Colon (tissue), 2 donors: ENCODE measurements around the gene SP110.

Experiments used
- FAIRE-seq: peaks from 2 replicates; lab custom pipeline; 2012; peaks lifted over from hg19 to GRCh38; lab: Jason Lieb, UNC
- donor health status: control.
- donor health status: control.

The SP110 gene

GRCh38 chr2:230170532-230170931 is 49.3 kb downstream of the SP110 start:
- FAIRE-seq = peak; percentile 89

GRCh38 chr2:230166557-230167170 is 53.1 kb downstream of the SP110 start:
- FAIRE-seq = no peak

- no peak for FAIRE-seq
Observed at GRCh38 chr2:230164139-230164538, 55.6 kb downstream of the SP110 start.

GRCh38 chr2:230162981-230163380 is 56.8 kb downstream of the SP110 start:
- no peak for FAIRE-seq

GRCh38 chr2:230161184-230161583 is 58.6 kb downstream of the SP110 start:
- no peak for FAIRE-seq

- no peak for FAIRE-seq
Observed at GRCh38 chr2:230160112-230160660, 59.6 kb downstream of the SP110 start.

- FAIRE-seq = no peak
Observed at GRCh38 chr2:230158468-230158867, 61.3 kb downstream of the SP110 start.

GRCh38 chr2:230156782-230157699 is 62.7 kb downstream of the SP110 start:
- no peak for FAIRE-seq

- no peak for FAIRE-seq
Observed at GRCh38 chr2:230155359-230155758, 64.4 kb downstream of the SP110 start.

- no peak for FAIRE-seq
Observed at GRCh38 chr2:230153390-230153976, 66.3 kb downstream of the SP110 start.

GRCh38 chr2:230152334-230152733 is 67.5 kb downstream of the SP110 start:
- FAIRE-seq = no peak

- FAIRE-seq = no peak
Observed at GRCh38 chr2:230144355-230144754, 75.4 kb downstream of the SP110 start.

GRCh38 chr2:230140667-230141066 is 79.1 kb downstream of the SP110 start:
- no peak for FAIRE-seq

- no peak for FAIRE-seq
Observed at GRCh38 chr2:230137902-230138539, 81.8 kb downstream of the SP110 start.

- FAIRE-seq = no peak
Observed at GRCh38 chr2:230135130-230135525, 84.7 kb downstream of the SP110 start.

- no peak for FAIRE-seq
Observed at GRCh38 chr2:230134496-230135129, 85.2 kb downstream of the SP110 start.

GRCh38 chr2:230131366-230131765 is 88.4 kb downstream of the SP110 start:
- FAIRE-seq = no peak

GRCh38 chr2:230130668-230131364 is 89.0 kb downstream of the SP110 start:
- FAIRE-seq = no peak

GRCh38 chr2:230129343-230129742 is 90.4 kb downstream of the SP110 start:
- no peak for FAIRE-seq

GRCh38 chr2:230128623-230129342 is 91.0 kb downstream of the SP110 start:
- FAIRE-seq = no peak

GRCh38 chr2:230127195-230127594 is 92.6 kb downstream of the SP110 start:
- FAIRE-seq = no peak
